Measurements from ENCODE around the gene GARIN5B. TPM values are rescaled to one million over a fixed set of nuclear protein-coding genes. Genes with fewer than 3 reads are reported as not detected.

Gene GARIN5B
- total RNA-seq, 3 donors from 2014 or later, result not detected

- TF ChIP-seq POLR2AphosphoS5 (IDR thresholded peaks at IDR 0.05) (no peak), CTCF (IDR thresholded peaks at IDR 0.05) (no peak), POLR2A (IDR thresholded peaks at IDR 0.05) (no peak)
- peaks cover 0 to 5% of the 10 kb centered on the region in 2 donors for H3K27me3 ChIP-seq
- no peak for DNase-seq (ENCODE audit: low spot score in 2 of 2)
- H3K9me3 ChIP-seq, result no peaks in the 10 kb centered on the region
- H3K4me1 ChIP-seq, result no peaks in the 10 kb centered on the region
- H3K36me3 ChIP-seq, result no peaks in the 10 kb centered on the region
- intact Hi-C loops (cut with DNase I; ENCODE audit: low total_unique reads), result no loop called here
- no peak within 1 kb of the TSS for H3K27ac ChIP-seq
- peak within 1 kb of the TSS in 1 of 3 donors; percentile 3 for H3K4me3 ChIP-seq
Observed at GRCh38 chr19:55325172-55325571, 37.9 kb downstream of the GARIN5B start, which contains the start of gene TMEM150B. TMEM150B (minus strand) TSS chr19:55325341; CDS start chr19:55321036, 4,305 bp downstream.

- peaks cover 0 to 5% of the 10 kb centered on the region in 2 donors for H3K27me3 ChIP-seq
- DNase-seq (ENCODE audit: low spot score in 2 of 2), result no peak
- peak overlapping the region in 1 of 3 donors; percentile 3 for H3K4me3 ChIP-seq
- H3K36me3 ChIP-seq, result no peaks in the 10 kb centered on the region
- no peak for TF ChIP-seq CTCF (IDR thresholded peaks at IDR 0.05)
- TF ChIP-seq POLR2A (IDR thresholded peaks at IDR 0.05), result no peak
- no peak for TF ChIP-seq POLR2AphosphoS5 (IDR thresholded peaks at IDR 0.05)
- no peak overlapping the region for H3K27ac ChIP-seq
- no peaks in the 10 kb centered on the region for H3K9me3 ChIP-seq
- intact Hi-C loops (cut with DNase I; ENCODE audit: low total_unique reads), result no loop called here
- H3K4me1 ChIP-seq, result no peaks in the 10 kb centered on the region
Observed at GRCh38 chr19:55324662-55325061, 38.4 kb downstream of the GARIN5B start.

- peaks cover 0 to 5% of the 10 kb centered on the region in 2 donors for H3K27me3 ChIP-seq
- no peaks in the 10 kb centered on the region for H3K9me3 ChIP-seq
- TF ChIP-seq POLR2A (IDR thresholded peaks at IDR 0.05) (no peak), CTCF (IDR thresholded peaks at IDR 0.05) (no peak), POLR2AphosphoS5 (IDR thresholded peaks at IDR 0.05) (no peak)
- no peaks in the 10 kb centered on the region for H3K36me3 ChIP-seq
- no peak overlapping the region for H3K27ac ChIP-seq
- intact Hi-C loops (cut with DNase I; ENCODE audit: low total_unique reads), result no loop called here
- no peaks in the 10 kb centered on the region for H3K4me1 ChIP-seq
- no peak overlapping the region for H3K4me3 ChIP-seq
- DNase-seq (ENCODE audit: low spot score in 2 of 2), result no peak
Observed at GRCh38 chr19:55322204-55322885, 40.7 kb downstream of the GARIN5B start.

DNA sequence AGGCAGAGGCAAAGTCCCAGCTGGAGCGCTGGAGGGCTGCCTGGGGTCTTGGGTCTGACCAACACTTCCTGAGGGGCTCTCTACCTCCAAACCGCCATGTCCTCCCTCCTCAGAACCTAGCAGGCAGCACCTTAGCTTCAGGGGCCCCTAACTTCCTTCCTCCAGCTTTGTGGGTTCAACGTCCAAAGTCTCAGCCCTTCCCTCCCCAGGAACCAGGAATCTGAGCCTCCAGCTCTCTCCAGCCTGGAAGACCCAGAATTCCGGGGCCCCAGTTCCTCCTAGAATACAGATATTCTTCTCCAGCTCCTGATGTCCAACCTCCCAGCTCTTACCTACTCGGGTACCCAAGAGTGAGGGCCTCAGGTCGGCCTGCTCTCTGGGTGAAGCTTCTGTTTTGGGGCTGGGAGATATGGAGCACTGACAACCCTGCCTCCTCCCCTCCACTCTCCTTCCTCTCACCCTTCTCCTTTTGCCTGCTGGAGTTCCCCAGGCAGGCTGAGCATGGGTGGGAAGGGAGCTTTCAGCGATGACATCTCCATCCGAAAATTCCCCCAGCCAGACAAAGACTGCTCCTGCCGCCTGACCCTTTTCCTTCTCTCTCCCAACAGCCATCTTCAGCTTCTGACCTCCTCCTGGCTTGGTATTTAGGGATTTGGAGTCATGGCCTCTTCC is 41.5 kb downstream of the GARIN5B start:
- Histone ChIP-seq H3K4me1 (no peaks in the 10 kb centered on the region), H3K4me3 (no peak overlapping the region), H3K27ac (no peak overlapping the region), H3K27me3 (peaks cover 0 to 5% of the 10 kb centered on the region in 2 donors), H3K36me3 (no peaks in the 10 kb centered on the region), H3K9me3 (no peaks in the 10 kb centered on the region)
- DNase-seq (ENCODE audit: low spot score in 2 of 2), result no peak
- intact Hi-C loops (cut with DNase I; ENCODE audit: low total_unique reads), result no loop called here
- TF ChIP-seq POLR2A (IDR thresholded peaks at IDR 0.05) (no peak), CTCF (IDR thresholded peaks at IDR 0.05) (no peak), POLR2AphosphoS5 (IDR thresholded peaks at IDR 0.05) (no peak)

- no peak for TF ChIP-seq CTCF (IDR thresholded peaks at IDR 0.05)
- no peak for TF ChIP-seq POLR2A (IDR thresholded peaks at IDR 0.05)
- no peak for TF ChIP-seq POLR2AphosphoS5 (IDR thresholded peaks at IDR 0.05)
- H3K4me1 ChIP-seq, result no peaks in the 10 kb centered on the region
- H3K4me3 ChIP-seq, result no peak overlapping the region
- H3K27ac ChIP-seq, result no peak overlapping the region
- peaks cover 0 to 5% of the 10 kb centered on the region in 2 donors for H3K27me3 ChIP-seq
- H3K9me3 ChIP-seq, result no peaks in the 10 kb centered on the region
- H3K36me3 ChIP-seq, result no peaks in the 10 kb centered on the region
- no peak for DNase-seq (ENCODE audit: low spot score in 2 of 2)
- intact Hi-C loops (cut with DNase I; ENCODE audit: low total_unique reads), result no loop called here
Observed at GRCh38 chr19:55320844-55321419, 42.1 kb downstream of the GARIN5B start.
